ENCODE data around the gene NLGN1. TPM values are rescaled to one million over a fixed set of nuclear protein-coding genes. Genes with fewer than 3 reads are reported as not detected.

Gene NLGN1
- total RNA-seq, 1 experiment from 2014 or later, result 5.2 TPM

DNA sequence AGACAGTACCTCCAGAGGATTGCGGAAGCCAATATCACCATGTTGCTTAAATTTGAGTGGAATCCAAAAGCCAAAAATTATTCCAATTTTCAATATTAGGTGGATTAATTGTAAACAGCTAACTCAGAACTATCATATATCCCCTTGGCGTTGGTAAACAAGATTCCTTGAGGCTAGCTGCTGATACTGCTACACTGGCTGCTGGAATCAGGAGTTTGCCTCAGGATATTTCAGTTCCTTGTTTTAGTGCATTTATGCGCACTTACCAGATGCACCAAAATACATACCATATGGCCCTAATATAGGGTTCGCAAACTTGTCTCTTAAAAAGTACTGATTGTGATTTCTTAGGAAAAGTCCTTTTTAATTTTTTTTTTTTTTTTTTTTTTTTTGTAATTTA is 856.4 kb downstream of the NLGN1 start:
- H3K27ac ChIP-seq (ENCODE audit: insufficient read length, low read depth, low read length), result no peak overlapping the region
- no peak overlapping the region for H4K8ac ChIP-seq (replicated peaks; ENCODE audit: insufficient read length, low read depth, low read length)
- H3K9me3 ChIP-seq (ENCODE audit: control insufficient read depth, low read depth, low read length), result no peaks in the 10 kb centered on the region
- no peaks in the 10 kb centered on the region for H3K4me1 ChIP-seq (ENCODE audit: insufficient read depth, low read length)
- H2BK5ac ChIP-seq (ENCODE audit: insufficient read length, low read length), result no peak overlapping the region
- no peak overlapping the region for H2BK12ac ChIP-seq (ENCODE audit: insufficient read length, low read depth, low read length)
- no peak overlapping the region for H4K91ac ChIP-seq (ENCODE audit: insufficient read length, low read depth, low read length)
- no peak overlapping the region for H3K14ac ChIP-seq (ENCODE audit: insufficient read depth, low read length)
- Mint-ChIP-seq H3K4me3 (no peak overlapping the region), H3K4me1 (peaks cover 9 to 11% of the 10 kb centered on the region in 2 experiments; a peak in 1 of 4 replicates), H3K27ac (no peak overlapping the region), H3K27me3 (ENCODE audit: low read depth) (no peaks in the 10 kb centered on the region), H3K9me3 (peaks cover 9 to 11% of the 10 kb centered on the region in 2 experiments; a peak in 3 of 5 replicates), H3K36me3 (ENCODE audit: insufficient read depth in 1 of 3, low read depth in 3 of 3) (peaks cover 4 to 16% (median 5%) of the 10 kb centered on the region in 3 experiments; a peak in 5 of 7 replicates)
- no CpG with 5 or more reads among the region's 4 CpGs for WGBS (ENCODE audit: extremely low coverage, insufficient read length, low lambda C conversion rate)
- no peaks in the 10 kb centered on the region for H3K79me1 ChIP-seq (ENCODE audit: insufficient read depth, low read depth, low read length, poor library complexity, severe bottlenecking)
- H3K23me2 ChIP-seq (ENCODE audit: insufficient read length, low read depth, low read length, poor library complexity, severe bottlenecking), result no peaks in the 10 kb centered on the region
- no peak overlapping the region for H2AK5ac ChIP-seq (ENCODE audit: insufficient read length, low read length)
- TF ChIP-seq, protein P1, sequence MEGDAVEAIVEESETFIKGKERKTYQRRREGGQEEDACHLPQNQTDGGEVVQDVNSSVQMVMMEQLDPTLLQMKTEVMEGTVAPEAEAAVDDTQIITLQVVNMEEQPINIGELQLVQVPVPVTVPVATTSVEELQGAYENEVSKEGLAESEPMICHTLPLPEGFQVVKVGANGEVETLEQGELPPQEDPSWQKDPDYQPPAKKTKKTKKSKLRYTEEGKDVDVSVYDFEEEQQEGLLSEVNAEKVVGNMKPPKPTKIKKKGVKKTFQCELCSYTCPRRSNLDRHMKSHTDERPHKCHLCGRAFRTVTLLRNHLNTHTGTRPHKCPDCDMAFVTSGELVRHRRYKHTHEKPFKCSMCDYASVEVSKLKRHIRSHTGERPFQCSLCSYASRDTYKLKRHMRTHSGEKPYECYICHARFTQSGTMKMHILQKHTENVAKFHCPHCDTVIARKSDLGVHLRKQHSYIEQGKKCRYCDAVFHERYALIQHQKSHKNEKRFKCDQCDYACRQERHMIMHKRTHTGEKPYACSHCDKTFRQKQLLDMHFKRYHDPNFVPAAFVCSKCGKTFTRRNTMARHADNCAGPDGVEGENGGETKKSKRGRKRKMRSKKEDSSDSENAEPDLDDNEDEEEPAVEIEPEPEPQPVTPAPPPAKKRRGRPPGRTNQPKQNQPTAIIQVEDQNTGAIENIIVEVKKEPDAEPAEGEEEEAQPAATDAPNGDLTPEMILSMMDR (conservative IDR thresholded peaks at IDR 0.05), result no peak
- no peak overlapping the region for H3K56ac ChIP-seq (ENCODE audit: insufficient read length, low read depth, low read length)
- no peak overlapping the region for H4K5ac ChIP-seq (ENCODE audit: insufficient read length, low read depth, low read length)
- H2AFZ ChIP-seq (ENCODE audit: low read length), result no peak overlapping the region
- no peak overlapping the region for H2BK20ac ChIP-seq (ENCODE audit: low read depth, low read length, poor library complexity, severe bottlenecking)
- no peak overlapping the region for H3T11ph ChIP-seq (ENCODE audit: low read length)
- H3K23ac ChIP-seq (ENCODE audit: insufficient read length, low read depth, low read length), result no peak overlapping the region
- H3K9ac ChIP-seq (ENCODE audit: extremely low read depth, insufficient read length, low read length), result no peak overlapping the region
- no peak for DNase-seq
- H2BK15ac ChIP-seq (ENCODE audit: low read depth, low read length), result no peak overlapping the region
- no peaks in the 10 kb centered on the region; the same call in 1 of the 2 replicates for H3K27me3 ChIP-seq (ENCODE audit: insufficient read depth, low read length)
- no peaks in the 10 kb centered on the region for H3K79me2 ChIP-seq (ENCODE audit: insufficient read depth, low read length)
- no peak overlapping the region for H2BK120ac ChIP-seq (ENCODE audit: low read depth, low read length, poor library complexity, severe bottlenecking)
- no peak overlapping the region for H3K4me2 ChIP-seq (ENCODE audit: insufficient read depth, insufficient read length, low read length)
- H3K4ac ChIP-seq (ENCODE audit: low read depth, low read length), result no peak overlapping the region
- no peaks in the 10 kb centered on the region for H4K20me1 ChIP-seq (ENCODE audit: control insufficient read depth, insufficient read depth, insufficient read length)
- no peak overlapping the region for H3K18ac ChIP-seq (ENCODE audit: insufficient read length, low read depth, low read length)

Measured in H9 (cell line).